ENCODE data around the gene KLF7. TPM values are rescaled to one million over a fixed set of nuclear protein-coding genes. Genes with fewer than 3 reads are reported as not detected.

KLF7 gene
- polyA plus RNA-seq, 1 donor from 2014 or later: 31.5 TPM

- no peaks in the 10 kb centered on the region for H3K9me3 ChIP-seq (ENCODE audit: low read length)
- no peak overlapping the region for H3K9ac ChIP-seq (ENCODE audit: low read length)
- TF ChIP-seq MXI1 (conservative IDR thresholded peaks at IDR 0.05; ENCODE audit: poor library complexity, severe bottlenecking) (no peak), RAD21 (conservative IDR thresholded peaks at IDR 0.05) (no peak), REST (IDR thresholded peaks at IDR 0.05; ENCODE audit: borderline replicate concordance) (no peak), CTCF (IDR thresholded peaks at IDR 0.05; ENCODE audit: poor library complexity, severe bottlenecking) (no peak), EP300 (conservative IDR thresholded peaks at IDR 0.05; ENCODE audit: poor library complexity, severe bottlenecking) (no peak), TAF1 (IDR thresholded peaks at IDR 0.05; ENCODE audit: low read depth) (no peak), POLR2AphosphoS5 (IDR thresholded peaks at IDR 0.05) (no peak), EZH2 (IDR thresholded peaks at IDR 0.05; ENCODE audit: borderline replicate concordance, insufficient read depth, low read length, poor library complexity, severe bottlenecking) (no peak)
- no peak overlapping the region for H2AFZ ChIP-seq (ENCODE audit: low read depth, low read length)
- no peak overlapping the region for H3K4me3 ChIP-seq (ENCODE audit: low read length)
- H3K4me2 ChIP-seq (ENCODE audit: low read length): no peak overlapping the region
- H3K9me2 ChIP-seq (ENCODE audit: insufficient read depth, low read length): no peaks in the 10 kb centered on the region
- H3K27ac ChIP-seq (ENCODE audit: low read length): no peak overlapping the region
- peaks cover 12% of the 10 kb centered on the region for H3K36me3 ChIP-seq (ENCODE audit: insufficient read depth, low read length)
- H3F3A ChIP-seq (ENCODE audit: insufficient read depth, low read length, poor library complexity, severe bottlenecking): no peaks in the 10 kb centered on the region
- no peaks in the 10 kb centered on the region for H3K27me3 ChIP-seq (ENCODE audit: insufficient read depth, low read depth, low read length)
- peaks cover 21% of the 10 kb centered on the region for H4K20me1 ChIP-seq (ENCODE audit: insufficient read depth)
- H3K79me2 ChIP-seq (replicated peaks; ENCODE audit: insufficient read depth, low read length): peaks cover 88% of the 10 kb centered on the region
Measured at GRCh38 chr2:207087046-207087902, 78.5 kb downstream of the KLF7 start.

GRCh38 chr2:207086136-207086535 is 79.6 kb downstream of the KLF7 start:
- peaks cover 16% of the 10 kb centered on the region for H4K20me1 ChIP-seq (ENCODE audit: insufficient read depth)

More at GRCh38 chr2:207086136-207086535, 79.6 kb downstream of the KLF7 start:
- Histone ChIP-seq H3K9ac (ENCODE audit: low read length) (no peak overlapping the region), H3K27me3 (ENCODE audit: insufficient read depth, low read depth, low read length) (no peaks in the 10 kb centered on the region), H3K79me2 (replicated peaks; ENCODE audit: insufficient read depth, low read length) (peaks cover 80% of the 10 kb centered on the region), H3K4me2 (ENCODE audit: low read length) (no peak overlapping the region), H3K9me2 (ENCODE audit: insufficient read depth, low read length) (no peaks in the 10 kb centered on the region), H3F3A (ENCODE audit: insufficient read depth, low read length, poor library complexity, severe bottlenecking) (no peaks in the 10 kb centered on the region), H3K27ac (ENCODE audit: low read length) (no peak overlapping the region), H3K9me3 (ENCODE audit: low read length) (no peaks in the 10 kb centered on the region), H2AFZ (ENCODE audit: low read depth, low read length) (no peak overlapping the region), H3K4me3 (ENCODE audit: low read length) (no peak overlapping the region), H3K36me3 (ENCODE audit: insufficient read depth, low read length) (peaks cover 12% of the 10 kb centered on the region)
- TF ChIP-seq POLR2AphosphoS5 (IDR thresholded peaks at IDR 0.05) (no peak), CTCF (IDR thresholded peaks at IDR 0.05; ENCODE audit: poor library complexity, severe bottlenecking) (no peak), SMC3 (conservative IDR thresholded peaks at IDR 0.05; ENCODE audit: poor library complexity) (no peak), MXI1 (conservative IDR thresholded peaks at IDR 0.05; ENCODE audit: poor library complexity, severe bottlenecking) (no peak), EZH2 (IDR thresholded peaks at IDR 0.05; ENCODE audit: borderline replicate concordance, insufficient read depth, low read length, poor library complexity, severe bottlenecking) (no peak), RAD21 (conservative IDR thresholded peaks at IDR 0.05) (no peak), TAF1 (IDR thresholded peaks at IDR 0.05; ENCODE audit: low read depth) (no peak), REST (IDR thresholded peaks at IDR 0.05; ENCODE audit: borderline replicate concordance) (no peak), EP300 (conservative IDR thresholded peaks at IDR 0.05; ENCODE audit: poor library complexity, severe bottlenecking) (no peak)
